K562 (cell line): Measurements from ENCODE around the gene CBFA2T3. TPM values are rescaled to one million over a fixed set of nuclear protein-coding genes. Genes with fewer than 3 reads are reported as not detected.
A peak's percentile ranks its signal among the peaks of the same experiment; 100 is the strongest.

Experiments used
- ATAC-seq: fragments of 200-7000 bp; cut with Tn5 transposase; 3 replicates; pipeline ENCODE4 v1.9.1; 2020; ENCODE audit warnings: moderate library complexity
- BruUV-seq: library from RNA; stranded (reverse); fragments of 400-500 nt; replicated peaks from 2 replicates; lab custom pipeline; 2021; lab: Mats Ljungman, UMichigan
- CTCF ChIA-PET: fragments of 300-600 bp; formaldehyde crosslinking; extraction: SDS; loops from one replicate; lab custom pipeline; 2021; ENCODE audit warnings: low intra/inter-chr PET ratio; lab: Yijun Ruan, JAX
- POLR2A ChIA-PET: fragments of 300-600, 350-650 bp; sonication (Branson Sonifier 250); formaldehyde crosslinking; extraction: SDS; loops from one replicate; lab custom pipeline; 2021; ENCODE audit warnings: antibody characterized with exemption, inconsistent platforms; lab: Yijun Ruan, JAX
- DNase-seq, 4 experiments: peaks; one replicate each; pipeline versions ENCODE4 v3.0.0 to v3.0.0-alpha.2; 2011 to 2018; ENCODE audit warnings: low spot score in 3 of 4, mixed read lengths in 3 of 4; ENCODE audit errors: extremely low read depth in 1 of 4
- FAIRE-seq: peaks from 2 replicates; lab custom pipeline; 2011; peaks lifted over from hg19 to GRCh38; lab: Jason Lieb, UNC
- H2AFZ ChIP-seq: 2 replicates; pipeline ENCODE4 v1.6.0; 2011; ENCODE audit warnings: low read depth, low read length, control low read depth, inconsistent platforms
- H3K27ac ChIP-seq: fragments of 200-600 bp; 3 replicates; pipeline ENCODE4 v1.8.0; 2011; ENCODE audit warnings: low read depth, mild to moderate bottlenecking, control low read depth, inconsistent platforms, low read length, moderate library complexity, mixed read lengths; ENCODE audit errors: extremely low read depth
- H3K27me3 ChIP-seq, 2 experiments: fragments of 300-600 bp in 1 of 2; 2 replicates in 1 of 2; 3 replicates in 1 of 2; pipeline versions ENCODE4 v1.6.0 to v1.8.0; 2011; ENCODE audit warnings: inconsistent platforms in 2 of 2, low read length in 2 of 2, mild to moderate bottlenecking in 1 of 2, mixed read lengths in 1 of 2, moderate library complexity in 1 of 2; ENCODE audit not compliant: control insufficient read depth in 2 of 2, insufficient read depth in 2 of 2
- H3K36me3 ChIP-seq: fragments of 300-600 bp; 3 replicates; pipeline ENCODE4 v1.8.0; 2011; ENCODE audit warnings: mild to moderate bottlenecking, low read length, inconsistent platforms; ENCODE audit not compliant: control insufficient read depth, insufficient read depth
- H3K4me1 ChIP-seq, 2 experiments: fragments of 200-600 bp in 1 of 2; replicated peaks in 1 of 2; 2 replicates in 1 of 2; 3 replicates in 1 of 2; pipeline versions ENCODE4 v1.5.1 to v1.8.0; 2011; ENCODE audit warnings: inconsistent platforms in 2 of 2, low read length in 2 of 2, mild to moderate bottlenecking in 1 of 2, mixed read lengths in 1 of 2, moderate library complexity in 1 of 2; ENCODE audit not compliant: control insufficient read depth in 2 of 2, insufficient read depth in 2 of 2
- H3K4me2 ChIP-seq: 2 replicates; pipeline ENCODE4 v1.6.1; 2011; ENCODE audit warnings: low read length, control low read depth, inconsistent platforms, mixed read lengths; ENCODE audit not compliant: insufficient read depth
- H3K4me3 ChIP-seq: fragments of 200-600 bp; sonication (generic), shearing (Covaris generic); 2 replicates; pipeline ENCODE4 v1.5.1; 2016; ENCODE audit warnings: control low read depth, inconsistent platforms
- H3K79me2 ChIP-seq: fragments of 200-600 bp; 3 replicates; pipeline ENCODE4 v1.8.0; 2011; ENCODE audit warnings: low read length, inconsistent platforms; ENCODE audit not compliant: control insufficient read depth, insufficient read depth
- H3K9ac ChIP-seq, 2 experiments: 2 replicates each; pipeline versions ENCODE4 v1.6.0 to v1.6.1; 2011; ENCODE audit warnings: low read depth in 2 of 2, low read length in 2 of 2, control low read depth in 1 of 2, inconsistent platforms in 1 of 2, mild to moderate bottlenecking in 1 of 2, mixed read lengths in 1 of 2; ENCODE audit not compliant: insufficient read depth in 1 of 2
- H3K9me1 ChIP-seq: one replicate; pipeline ENCODE4 v1.6.0; 2011; ENCODE audit warnings: inconsistent platforms, mild to moderate bottlenecking, low read length, moderate library complexity; ENCODE audit not compliant: control insufficient read depth, insufficient read depth
- H3K9me3 ChIP-seq: replicated peaks from 2 replicates; pipeline ENCODE4 v1.5.1; 2011; ENCODE audit warnings: low read depth, low read length, inconsistent platforms; ENCODE audit not compliant: control insufficient read depth, insufficient read depth
- H4K20me1 ChIP-seq: replicated peaks from 2 replicates; pipeline ENCODE4 v1.6.1; 2011; ENCODE audit warnings: low read length, inconsistent platforms, mixed read lengths; ENCODE audit not compliant: control insufficient read depth, insufficient read depth
- PCBP2 ChIP-seq: fragments of 200-400 bp; formaldehyde crosslinking; IDR thresholded peaks from 2 replicates; pipeline ENCODE4 v1.6.1; 2018; ENCODE audit warnings: low read length, low read depth, mild to moderate bottlenecking, moderate library complexity; ENCODE audit not compliant: poor library complexity, severe bottlenecking
- UBTF ChIP-seq, 2 experiments: IDR thresholded peaks; 2 replicates each; pipeline ENCODE4 v1.6.1; 2012; ENCODE audit warnings: improper control_type of control experiment in 2 of 2, low read depth in 2 of 2, low read length in 2 of 2, borderline replicate concordance in 1 of 2
- ZFP36 ChIP-seq: fragments of 150-350 bp; IDR thresholded peaks from 2 replicates; pipeline ENCODE4 v1.6.1; 2018; ENCODE audit warnings: low read length, low read depth; ENCODE audit not compliant: partially characterized antibody
- WGBS: fragments of 100-300 bp; shearing (Covaris generic); methylation state at CpG from one replicate; pipeline ENCODE4 v1.1.6; 2016; ENCODE audit warnings: low coverage, mixed read lengths; ENCODE audit not compliant: insufficient coverage; ENCODE audit errors: missing lambda C conversion rate; 5-methylcytosine and 5-hydroxymethylcytosine counted together
- in situ Hi-C: fragments of 300-500 bp; cut with MboI; formaldehyde crosslinking; loops from 4 replicates; pipeline ENCODE4 v1.15.0; 2018; ENCODE audit warnings: inconsistent platforms, mixed read lengths
- intact Hi-C: fragments of 100-400 bp; cut with micrococcal nuclease; formaldehyde crosslinking; loops from 2 replicates; pipeline ENCODE4 v1.14.2; 2022
- polyA plus RNA-seq, 8 experiments: library from polyadenylated mRNA; depleted of rRNA in 4 of 8; stranded (reverse) in 5 of 8; unstranded in 3 of 8; fragments of >200 nt; fragmentation: Nextera tagmentation in 2 of 8; fragmentation: Illumina TruSeq in 1 of 8; extraction: Ambion mirVana in 2 of 8; extraction: Trizol in 1 of 8; gene quantifications; 2 replicates each; pipeline versions ENCODE4 v1.2.1 to v1.2.3, GENCODE V29; 2011 to 2014; ENCODE audit warnings: inconsistent platforms in 1 of 8, missing spikeins in 1 of 8
- total RNA-seq, 7 experiments: library from RNA; depleted of rRNA in 6 of 7; stranded (reverse); fragments of >200 nt in 6 of 7; fragmentation: Illumina TruSeq in 2 of 7; extraction: Trizol in 2 of 7; gene quantifications; 2 replicates each; pipeline versions ENCODE4 v1.2.1 to v1.2.3, GENCODE V29; 2011 to 2021; ENCODE audit warnings: low replicate concordance in 1 of 7

CBFA2T3 gene
- total and polyA plus RNA-seq, 9 of the 15 experiments (the other 6 are each of a cell fraction or from before 2014, with no cell fraction given): 2.3 to 145 (median 6.7) TPM

GRCh38 chr16:88904676-88905365 lies 72.2 kb downstream of the CBFA2T3 start:
- Histone ChIP-seq H2AFZ (no peak overlapping the region), H3K36me3 (peaks cover 75% of the 10 kb centered on the region; the same call in 2 of the 3 replicates)
- TF ChIP-seq UBTF (IDR thresholded peaks at IDR 0.05; ENCODE audit: borderline replicate concordance in 1 of 2, low read depth in 2 of 2, low read length in 2 of 2) (no peak), PCBP2 (no peak), ZFP36 (peak; percentile 46)
- TF ChIP-seq, all 486 proteins: peak for 1
- Histone ChIP-seq H3K27ac (peak overlapping the region; percentile 25; the same call in 1 of the 3 replicates), H3K9me3 (no peaks in the 10 kb centered on the region), H3K79me2 (peaks cover 90% of the 10 kb centered on the region), H3K9ac (peak overlapping the region in 1 of 2 experiments; percentile 33; a peak in 1 of 4 replicates), H3K4me3 (no peak overlapping the region), H3K27me3 (no peaks in the 10 kb centered on the region), H3K9me1 (peaks cover 17% of the 10 kb centered on the region), H3K4me2 (no peak overlapping the region), H3K4me1 (peaks cover 8 to 94% of the 10 kb centered on the region in 2 experiments; a peak in 4 of 5 replicates), H4K20me1 (peaks cover 69% of the 10 kb centered on the region)
- ChIA-PET POLR2A (interaction anchor here (0.6 to 1.0 kb wide), 3 partner anchors 15 to 288 kb away, joined by 3 to 4 read pairs (median 3); no protein-coding TSS in a partner anchor), CTCF (no interaction called here)
- BruUV-seq: no TSS peak
- WGBS: 87% methylated on average over 17 of the region's 21 CpGs
- intact Hi-C loops: no loop called here
- ATAC-seq (no peak), DNase-seq (no peak), FAIRE-seq (no peak)
- in situ Hi-C loops: no loop called here
